GM21737 (cell line): ENCODE data around the gene NEURL4.

ENCODE experiments used
- ATAC-seq: cut with Tn5 transposase; IDR thresholded peaks from one replicate; pipeline ENCODE4 v1.9.1; 2021; ENCODE audit warnings: mild to moderate bottlenecking, moderate library complexity; ENCODE audit not compliant: unreplicated experiment

The NEURL4 gene

GRCh38 chr17:7281074-7281952 is 47.8 kb downstream of the NEURL4 start, which contains the start of gene SLC2A4:
Gene SLC2A4 (plus strand): TSS chr17:7281718. CDS start chr17:7281935, 217 bp downstream.
- peak; percentile 48 for ATAC-seq

- ATAC-seq: peak; percentile 63
Observed at GRCh38 chr17:7280519-7281073, 48.5 kb downstream of the NEURL4 start.

GRCh38 chr17:7279448-7279847 is 49.7 kb downstream of the NEURL4 start:
- ATAC-seq: no peak

GRCh38 chr17:7266784-7267183 is 62.4 kb downstream of the NEURL4 start:
- no peak for ATAC-seq
